T-helper 2 cell (primary cell): Measurements from ENCODE around the gene RIBC2.
"Not testable (repeated sequence)": the region's sequence is repeated elsewhere in the genome, so short reads cannot be mapped to it uniquely, and the experiment has no call there.

Experiments
- DNase-seq, 5 experiments: peaks; one replicate each; pipeline versions ENCODE4 v3.0.0 to v3.0.0-alpha.2; 2012 to 2022

The RIBC2 gene

GRCh38 chr22:45425101-45425500 lies 11.6 kb downstream of the RIBC2 start:
- DNase-seq = no peak

DNA sequence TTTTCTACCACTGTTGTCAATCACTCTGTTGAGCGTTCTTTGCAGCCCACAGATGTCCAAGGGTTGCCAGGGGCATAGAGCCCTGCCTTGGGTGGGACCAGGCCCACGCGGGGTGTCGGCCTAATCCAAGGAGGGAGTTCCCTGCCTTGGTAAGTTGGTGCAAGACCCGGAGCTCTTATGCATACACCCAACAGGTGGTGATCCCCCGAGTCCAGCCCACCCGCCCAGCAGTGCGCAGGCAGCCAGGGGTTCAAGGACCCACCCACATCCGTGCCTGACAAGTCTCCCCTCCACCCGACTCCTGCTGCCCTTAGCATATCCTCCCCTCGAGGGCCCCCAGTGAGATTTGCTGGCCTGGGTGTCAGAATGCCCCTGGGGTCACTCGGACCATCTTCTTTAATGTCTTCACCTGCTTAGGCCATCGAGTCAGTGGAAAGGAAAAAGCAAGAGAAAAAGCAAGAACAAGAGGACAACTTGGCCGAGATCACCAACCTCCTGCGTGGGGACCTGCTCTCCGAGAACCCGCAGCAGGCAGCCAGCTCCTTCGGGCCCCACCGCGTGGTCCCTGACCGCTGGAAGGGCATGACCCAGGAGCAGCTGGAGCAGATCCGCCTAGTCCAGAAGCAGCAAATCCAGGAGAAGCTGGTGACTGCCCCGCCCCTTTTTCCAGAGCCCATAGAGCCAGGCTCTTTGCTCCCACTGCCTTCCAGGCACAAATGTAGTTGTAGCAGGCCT lies 12.2 kb downstream of the RIBC2 start:
- DNase-seq = no peak

GRCh38 chr22:45426387-45426786 lies 12.9 kb downstream of the RIBC2 start:
- no peak for DNase-seq

GRCh38 chr22:45427114-45427513 lies 13.6 kb downstream of the RIBC2 start:
- DNase-seq = no peak

GRCh38 chr22:45428391-45429385 lies 15.2 kb downstream of the RIBC2 start:
- no peak for DNase-seq

DNA sequence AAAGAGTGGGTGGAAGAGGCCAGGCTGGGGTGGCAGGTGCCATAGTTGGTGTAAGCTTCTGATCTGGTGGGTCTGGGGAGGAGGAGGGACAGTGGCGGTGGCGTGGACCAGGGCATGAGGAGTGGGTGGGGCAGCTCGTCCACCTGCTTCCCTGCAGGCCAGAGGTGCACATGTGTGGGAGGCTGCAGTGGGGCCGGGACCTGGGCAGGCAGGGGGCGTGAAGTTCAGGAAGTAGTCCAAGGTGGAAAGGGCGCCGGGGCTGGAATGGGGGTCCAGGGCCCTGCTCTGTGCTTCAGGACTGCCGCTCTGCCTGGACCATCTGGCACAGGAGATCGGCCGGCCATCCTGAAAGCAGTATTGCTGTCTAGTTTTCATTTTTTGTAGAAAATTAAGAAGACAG lies 15.9 kb downstream of the RIBC2 start:
- DNase-seq = no peak

DNA sequence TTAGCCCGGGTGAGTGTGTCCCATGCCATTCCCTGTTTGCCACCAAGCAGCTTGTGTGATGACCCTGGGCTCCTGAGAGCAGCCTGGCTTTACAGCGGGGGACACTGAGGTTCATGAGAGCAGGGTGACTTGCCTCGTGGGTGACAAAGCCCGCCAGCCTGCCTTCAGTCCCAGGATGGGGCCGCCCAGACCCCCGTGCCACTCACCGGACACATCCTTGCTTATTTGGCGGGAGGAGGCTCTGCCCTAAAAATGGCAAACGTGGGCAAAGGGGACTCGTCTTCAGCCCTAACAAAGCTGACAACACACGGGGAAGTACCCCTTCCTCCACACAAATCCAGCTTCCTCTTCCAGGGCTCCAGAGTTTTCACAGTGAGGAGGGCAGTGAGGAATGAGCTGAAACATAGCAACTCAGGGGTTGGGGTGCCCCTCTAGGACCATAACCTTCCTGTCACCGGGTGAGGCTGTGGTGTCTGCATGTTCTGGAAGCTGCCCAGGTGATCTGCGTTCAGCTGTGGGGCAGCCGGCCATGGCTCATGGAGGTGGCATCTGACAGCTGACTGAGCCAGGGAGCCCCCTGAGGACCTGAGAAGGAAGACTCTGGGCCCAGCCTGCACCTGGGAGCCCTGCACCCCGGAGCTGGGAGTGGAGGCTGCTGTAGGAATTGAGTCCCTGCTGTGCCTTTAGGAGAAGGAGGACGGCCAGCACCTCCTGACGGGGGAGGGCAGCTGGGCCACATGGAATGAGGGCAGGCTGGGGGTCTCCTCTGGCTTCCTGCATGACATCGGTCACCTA lies 16.7 kb downstream of the RIBC2 start:
- no peak for DNase-seq

DNA sequence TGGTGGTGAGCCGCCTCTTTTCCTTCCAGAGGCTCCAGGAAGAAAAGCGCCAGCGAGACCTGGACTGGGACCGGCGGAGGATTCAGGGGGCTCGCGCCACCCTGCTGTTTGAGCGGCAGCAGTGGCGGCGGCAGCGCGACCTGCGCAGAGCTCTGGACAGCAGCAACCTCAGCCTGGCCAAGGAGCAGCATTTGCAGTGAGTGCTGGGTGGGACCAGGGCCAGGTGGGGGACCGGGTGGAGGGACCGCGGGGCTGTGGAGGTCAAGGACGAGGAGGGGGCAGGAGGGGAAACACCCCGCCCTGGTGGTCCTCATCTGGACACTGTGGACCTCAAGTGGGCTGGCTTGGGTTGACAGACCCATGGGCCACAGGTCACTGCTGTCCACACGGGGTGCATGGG lies 17.4 kb downstream of the RIBC2 start:
- no peak for DNase-seq

GRCh38 chr22:45434981-45435380 lies 21.5 kb downstream of the RIBC2 start:
- DNase-seq = no peak

DNA sequence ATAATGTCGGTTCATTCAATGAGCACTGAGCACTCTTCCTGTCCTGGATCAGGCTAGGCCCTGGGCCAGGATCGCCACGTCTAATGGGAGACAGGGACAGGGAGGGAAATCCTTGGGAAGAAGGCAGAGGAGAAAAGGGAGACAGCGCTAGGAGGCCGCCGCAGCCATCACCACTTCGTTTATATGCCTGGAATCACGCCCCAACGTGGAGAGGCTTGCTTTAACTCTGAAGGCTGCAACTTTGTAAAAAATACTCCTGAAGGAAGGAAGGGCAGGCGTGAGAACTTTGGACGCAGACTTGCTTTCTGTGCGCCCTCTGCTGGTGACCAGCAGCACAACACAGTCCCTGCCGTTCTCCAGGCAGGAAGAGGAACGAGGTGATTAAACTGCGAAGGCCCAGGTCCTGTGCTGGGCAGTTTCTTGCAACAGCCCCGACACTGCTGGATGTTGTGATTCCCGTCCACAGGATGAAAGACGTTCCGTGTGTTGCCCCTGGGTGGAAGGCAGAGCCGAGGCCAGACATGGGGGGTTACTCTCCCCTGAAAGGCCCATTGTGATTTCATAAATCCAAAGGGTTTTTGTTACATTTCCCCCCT lies 22.1 kb downstream of the RIBC2 start:
- peak; percentile 55 to 81 (median 66) for DNase-seq

- not testable (repeated sequence) for DNase-seq
Observed at GRCh38 chr22:45436871-45437517, 23.5 kb downstream of the RIBC2 start.

DNA sequence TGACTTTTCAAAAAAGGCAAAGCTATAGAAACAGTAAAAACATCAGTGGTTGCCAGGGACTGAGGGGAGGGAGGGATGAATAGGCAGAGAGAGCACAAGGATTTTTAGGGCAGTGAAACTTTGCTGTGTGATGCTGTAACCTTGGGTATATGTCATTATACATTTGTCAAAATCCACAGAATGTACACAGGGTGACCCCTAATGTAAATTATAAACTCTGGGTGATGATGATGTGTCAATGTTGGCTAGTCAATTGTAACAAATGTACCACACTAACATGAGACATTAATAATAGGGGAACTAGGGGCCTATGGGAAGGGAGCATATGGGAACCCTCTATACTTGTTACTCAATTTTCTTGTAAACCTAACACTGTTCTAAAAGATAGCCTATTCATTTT lies 24.8 kb downstream of the RIBC2 start:
- no peak for DNase-seq

GRCh38 chr22:45440688-45441087 lies 27.2 kb downstream of the RIBC2 start:
- DNase-seq = not testable (repeated sequence)

- DNase-seq = peak in 1 of 5 experiments; percentile 56
Observed at GRCh38 chr22:45441138-45441537, 27.6 kb downstream of the RIBC2 start.

DNA sequence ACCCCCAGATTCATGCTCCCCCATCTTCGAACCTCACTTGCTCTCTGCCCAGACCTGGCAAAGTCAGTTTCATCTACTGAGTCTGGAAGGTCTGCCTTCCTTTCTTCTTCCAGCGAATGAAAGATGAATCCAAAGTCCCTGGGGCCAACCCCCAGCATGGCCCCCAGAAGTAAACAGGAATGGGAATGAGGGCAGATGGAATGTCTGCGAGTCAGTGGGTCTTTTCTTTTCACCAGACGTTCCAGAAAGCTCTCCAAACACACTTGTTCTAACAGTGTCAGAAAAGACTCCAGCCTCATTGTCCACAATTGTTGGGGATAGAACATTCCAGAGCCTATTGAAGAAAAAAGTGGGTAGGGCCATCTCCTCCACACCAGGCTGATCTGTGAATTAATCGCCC lies 28.6 kb downstream of the RIBC2 start:
- no peak for DNase-seq

GRCh38 chr22:45444168-45444567 lies 30.7 kb downstream of the RIBC2 start:
- DNase-seq = no peak

- no peak for DNase-seq
Observed at GRCh38 chr22:45445031-45445710, 31.7 kb downstream of the RIBC2 start.

DNA sequence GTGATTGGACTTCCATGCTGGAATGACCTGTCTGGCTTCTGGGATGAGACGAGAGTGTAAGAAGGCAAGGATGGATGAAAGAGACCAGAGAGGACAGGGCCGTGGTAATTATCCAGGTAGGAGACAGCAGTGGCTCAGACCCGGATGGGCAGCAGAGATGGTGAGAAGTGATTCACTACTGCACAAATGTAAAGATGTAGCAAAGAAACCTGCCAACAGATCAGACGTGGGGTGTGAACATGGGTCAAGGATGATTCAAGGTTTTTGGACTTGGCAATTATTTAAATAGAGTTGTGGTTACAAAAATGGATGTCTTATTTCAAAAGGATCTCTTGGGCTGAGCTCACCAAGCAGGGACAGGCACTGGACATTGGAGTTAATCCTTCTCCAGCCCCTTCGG lies 32.7 kb downstream of the RIBC2 start:
- DNase-seq = no peak

DNA sequence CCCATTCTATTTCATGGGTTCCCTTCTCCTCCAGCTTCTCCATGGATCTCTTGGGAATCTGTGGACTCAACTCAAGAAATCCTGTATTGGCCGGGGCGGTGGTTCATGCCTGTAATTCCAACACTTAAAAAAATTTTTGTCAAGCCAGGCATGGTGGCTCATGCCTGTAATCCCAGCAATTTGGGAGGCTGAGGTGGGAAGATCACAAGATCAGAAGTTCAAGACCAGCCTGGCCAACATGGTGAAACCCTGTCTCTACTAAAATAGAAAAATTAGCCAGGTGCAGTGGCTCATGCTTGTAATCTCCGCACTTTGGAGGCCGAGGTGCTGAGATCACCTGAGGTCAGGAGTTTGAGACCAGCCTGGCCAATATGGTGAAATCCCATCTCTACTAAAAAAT lies 34.1 kb downstream of the RIBC2 start:
- not testable (repeated sequence) for DNase-seq

DNA sequence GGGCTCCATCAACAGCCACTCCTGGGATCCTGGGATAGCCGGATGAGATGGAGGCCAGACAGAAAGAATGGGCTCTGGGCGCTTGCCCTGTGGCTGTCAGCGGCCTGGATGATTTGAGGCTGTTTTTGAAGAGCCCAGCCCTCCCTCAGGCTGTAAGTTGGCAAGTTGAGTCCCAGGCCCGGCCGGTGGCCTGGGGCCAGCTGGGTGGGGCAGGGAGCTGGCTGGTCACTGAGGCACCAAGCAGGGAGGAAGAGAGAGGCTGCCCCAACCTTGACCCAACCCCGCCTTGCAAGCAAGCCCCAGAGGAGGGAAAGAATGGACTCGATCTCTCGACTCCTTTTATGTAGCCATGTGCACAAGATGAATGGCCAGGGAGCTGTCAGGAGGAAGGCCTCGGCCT lies 34.9 kb downstream of the RIBC2 start:
- DNase-seq = no peak

DNA sequence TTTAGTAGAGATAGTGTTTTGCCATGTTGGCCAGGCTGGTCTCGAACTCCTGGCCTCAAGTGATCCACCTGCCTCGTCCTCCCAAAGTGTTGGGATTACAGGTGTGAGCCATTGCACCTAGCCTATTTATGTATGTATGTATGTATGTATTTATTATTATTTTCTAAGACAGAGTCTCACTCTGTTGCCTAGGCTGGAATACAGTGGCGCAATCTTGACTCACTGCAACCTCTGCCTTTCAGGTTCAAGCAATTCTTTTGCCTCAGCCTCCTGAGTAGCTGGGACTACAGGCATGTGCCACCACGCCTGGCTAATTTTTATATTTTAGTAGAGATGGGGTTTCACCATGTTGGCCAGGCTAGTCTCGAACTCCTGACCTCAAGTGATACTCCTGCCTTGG lies 35.9 kb downstream of the RIBC2 start:
- DNase-seq = not testable (repeated sequence)
